Endothelial cell of umbilical vein (primary cell): ENCODE measurements around the gene IFRD2. TPM values are rescaled to one million over a fixed set of nuclear protein-coding genes. Genes with fewer than 3 reads are reported as not detected.

ENCODE experiments used
- BruUV-seq: library from RNA; stranded (reverse); fragments of 400-500 nt; replicated peaks from 2 replicates; lab custom pipeline; 2021; lab: Mats Ljungman, UMichigan
- CTCF ChIA-PET: fragments of 300-600, 350-600 bp; sonication (Branson Sonifier 250); formaldehyde crosslinking; loops from one replicate; lab custom pipeline; 2021; ENCODE audit warnings: antibody characterized with exemption, inconsistent platforms; lab: Charles Lee
- POLR2A ChIA-PET: fragments of 300-600, 350-600 bp; sonication (Branson Sonifier 250); formaldehyde crosslinking; loops from one replicate; lab custom pipeline; 2021; ENCODE audit warnings: antibody characterized with exemption, inconsistent platforms; lab: Charles Lee
- DNase-seq: peaks from one replicate; pipeline ENCODE4 v3.0.0-alpha.2; 2011; ENCODE audit warnings: low read depth, low spot score
- FAIRE-seq: peaks from 2 replicates; lab custom pipeline; 2011; peaks lifted over from hg19 to GRCh38; lab: Jason Lieb, UNC
- H2AFZ ChIP-seq: 2 replicates; pipeline ENCODE4 v1.6.0; 2012; ENCODE audit warnings: low read depth, low read length, control low read depth, inconsistent platforms
- H3K27ac ChIP-seq: 2 replicates; pipeline ENCODE4 v1.5.1; 2011; ENCODE audit warnings: low read depth, mild to moderate bottlenecking, control low read depth, low read length, moderate library complexity; ENCODE audit not compliant: insufficient read depth
- H3K27me3 ChIP-seq, 2 experiments: 2 replicates each; pipeline versions ENCODE4 v1.6.0 to v1.6.1; 2011; ENCODE audit warnings: low read length in 2 of 2, mixed read lengths in 1 of 2; ENCODE audit not compliant: control insufficient read depth in 2 of 2, insufficient read depth in 2 of 2
- H3K36me3 ChIP-seq, 2 experiments: 2 replicates in 1 of 2; 3 replicates in 1 of 2; pipeline ENCODE4 v1.5.1; 2011; ENCODE audit warnings: low read length in 2 of 2, mild to moderate bottlenecking in 1 of 2, moderate library complexity in 1 of 2; ENCODE audit not compliant: control insufficient read depth in 2 of 2, insufficient read depth in 2 of 2; ENCODE audit errors: extremely low read depth in 1 of 2
- H3K4me1 ChIP-seq: 3 replicates; pipeline ENCODE4 v1.5.1; 2011; ENCODE audit warnings: mild to moderate bottlenecking, low read length; ENCODE audit not compliant: control insufficient read depth, insufficient read depth; ENCODE audit errors: extremely low read depth
- H3K4me2 ChIP-seq: 2 replicates; pipeline ENCODE4 v1.6.1; 2011; ENCODE audit warnings: low read length, control low read depth, mixed read lengths; ENCODE audit not compliant: insufficient read depth
- H3K4me3 ChIP-seq, 3 experiments: fragments of 200-600 bp in 1 of 3; sonication (generic), shearing (Covaris generic) in 1 of 3; replicated peaks in 1 of 3; 2 replicates each; pipeline ENCODE4 v1.5.1; 2011 to 2016; ENCODE audit warnings: control low read depth in 3 of 3, low read length in 3 of 3, mild to moderate bottlenecking in 2 of 3, inconsistent platforms in 1 of 3, low read depth in 1 of 3, moderate library complexity in 1 of 3; ENCODE audit not compliant: insufficient read depth in 1 of 3
- H3K79me2 ChIP-seq: 2 replicates; pipeline ENCODE4 v1.6.0; 2012; ENCODE audit warnings: low read length, inconsistent platforms; ENCODE audit not compliant: control insufficient read depth, insufficient read depth
- H3K9ac ChIP-seq: replicated peaks from 2 replicates; pipeline ENCODE3; 2011; ENCODE audit warnings: low read length, control low read depth; ENCODE audit not compliant: insufficient read depth; ENCODE audit errors: extremely low read depth
- H3K9me1 ChIP-seq: replicated peaks from 3 replicates; pipeline ENCODE4 v1.6.0; 2011; ENCODE audit warnings: mild to moderate bottlenecking, low read length; ENCODE audit not compliant: control insufficient read depth, insufficient read depth; ENCODE audit errors: extremely low read depth
- H3K9me3 ChIP-seq: replicated peaks from 2 replicates; pipeline ENCODE4 v1.5.1; 2012; ENCODE audit warnings: low read length, inconsistent platforms; ENCODE audit not compliant: control insufficient read depth, insufficient read depth
- H4K20me1 ChIP-seq: replicated peaks from 2 replicates; pipeline ENCODE3; 2011; ENCODE audit warnings: mild to moderate bottlenecking, low read length; ENCODE audit not compliant: control insufficient read depth, insufficient read depth; ENCODE audit errors: extremely low read depth
- FOS ChIP-seq: IDR thresholded peaks from 2 replicates; pipeline ENCODE4 v1.6.1; 2011; ENCODE audit warnings: mild to moderate bottlenecking, low read length, moderate library complexity, borderline replicate concordance; ENCODE audit not compliant: insufficient read depth
- JUN ChIP-seq: IDR thresholded peaks from 2 replicates; pipeline ENCODE4 v1.6.1; 2011; ENCODE audit warnings: borderline replicate concordance, low read depth; ENCODE audit not compliant: insufficient read length, insufficient read depth
- MYC ChIP-seq: IDR thresholded peaks from one replicate; pipeline ENCODE4 v1.6.1; 2011; ENCODE audit warnings: mild to moderate bottlenecking, low read depth, low read length
- POLR2AphosphoS5 ChIP-seq: IDR thresholded peaks from 2 replicates; pipeline ENCODE4 v1.6.1; 2012; ENCODE audit warnings: low read depth, mild to moderate bottlenecking, control low read depth, low read length, moderate library complexity; ENCODE audit not compliant: insufficient read depth
- dilution Hi-C: fragments of 300-500 bp; cut with MboI; formaldehyde crosslinking; loops from one replicate; pipeline ENCODE4 v1.15.0; 2019; ENCODE audit warnings: low sequenced_read_pairs; ENCODE audit not compliant: extremely low pct_ligation_motif_present
- intact Hi-C: fragments of 100-400 bp; cut with micrococcal nuclease; formaldehyde crosslinking; loops from one replicate; pipeline ENCODE4 v1.10.0; 2022
- polyA plus RNA-seq, 4 experiments: library from polyadenylated mRNA; depleted of rRNA in 3 of 4; stranded (reverse) in 3 of 4; unstranded in 1 of 4; fragments of >200 nt; gene quantifications; 2 replicates each; pipeline versions ENCODE4 v1.2.1 to v1.2.3, GENCODE V29; 2011 to 2012; ENCODE audit warnings: missing spikeins in 1 of 4
- total RNA-seq: library from RNA; stranded (reverse); gene quantifications from 2 replicates; pipeline ENCODE4 v1.2.3, GENCODE V29; 2021
- TF ChIP-seq, protein P1 (sequence below), 2 donors: IDR thresholded peaks; 1 replicate in 1 of 2; 2 replicates in 1 of 2; pipeline ENCODE4 v1.5.1; 2011; ENCODE audit warnings: low read length in 2 of 2, mild to moderate bottlenecking in 2 of 2, moderate library complexity in 2 of 2, control low read depth in 1 of 2, inconsistent platforms in 1 of 2, low read depth in 1 of 2; ENCODE audit not compliant: insufficient read depth in 1 of 2; ENCODE audit errors: extremely low read depth in 1 of 2

IFRD2 gene
- total and polyA plus RNA-seq, 2 donors (not counting 3 experiments of a cell fraction or from before 2014, with no cell fraction given) = 99.4 to 111 TPM

DNA sequence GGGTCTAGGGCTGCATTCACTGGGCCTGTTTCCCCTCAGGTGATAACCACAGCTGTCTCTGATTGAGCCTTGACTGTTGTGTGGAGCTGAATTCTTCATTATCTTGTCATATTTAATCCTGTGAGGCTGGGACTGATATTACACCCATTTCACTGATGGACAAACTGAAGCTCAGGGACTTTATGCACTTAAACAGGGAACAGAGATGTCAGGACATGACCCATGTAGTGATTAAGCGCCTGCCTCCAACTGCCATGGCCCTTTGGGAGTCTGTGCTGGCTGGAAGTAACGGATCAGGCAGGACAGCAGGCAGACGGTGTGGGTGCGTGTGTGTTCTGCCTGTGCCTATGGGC lies 48.7 kb downstream of the IFRD2 start:
- intact Hi-C loops (loop anchor here (2.0 kb wide), 1 partner anchor 55 kb away; the partner anchor contains the start of genes HYAL3 and NAA80), dilution Hi-C loops (loop anchor here (5.0 kb wide), 1 partner anchor 61 kb away; no protein-coding TSS in a partner anchor)
- H3K79me2 ChIP-seq = peaks cover 91% of the 10 kb centered on the region
- H3K4me3 ChIP-seq = no peak overlapping the region
- POLR2A ChIA-PET = interaction anchor here (0.5 to 1.5 kb wide), 8 partner anchors 8 to 281 kb away, joined by 3 to 12 read pairs (median 4); no protein-coding TSS in a partner anchor
- H2AFZ ChIP-seq = no peak overlapping the region
- DNase-seq = no peak
- FAIRE-seq = no peak
- peak overlapping the region; percentile 97 for H3K27ac ChIP-seq
- H3K9ac ChIP-seq = peak overlapping the region; percentile 76
- no peak for TF ChIP-seq MYC
- no peaks in the 10 kb centered on the region for H3K9me3 ChIP-seq
- H3K36me3 ChIP-seq = peaks cover 5 to 26% of the 10 kb centered on the region in 2 experiments
- no peaks in the 10 kb centered on the region for H4K20me1 ChIP-seq
- BruUV-seq = TSS peak; percentile 53
- CTCF ChIA-PET = interaction anchor here (1.2 to 5.6 kb wide), 10 partner anchors 8 to 81 kb away, joined by 3 to 54 read pairs (median 5); partner anchors contain the start of gene GNAI2
- no peaks in the 10 kb centered on the region for H3K27me3 ChIP-seq
- peak overlapping the region; percentile 63 for H3K4me2 ChIP-seq
- no peaks in the 10 kb centered on the region for H3K9me1 ChIP-seq
- peaks cover 95% of the 10 kb centered on the region for H3K4me1 ChIP-seq

DNA sequence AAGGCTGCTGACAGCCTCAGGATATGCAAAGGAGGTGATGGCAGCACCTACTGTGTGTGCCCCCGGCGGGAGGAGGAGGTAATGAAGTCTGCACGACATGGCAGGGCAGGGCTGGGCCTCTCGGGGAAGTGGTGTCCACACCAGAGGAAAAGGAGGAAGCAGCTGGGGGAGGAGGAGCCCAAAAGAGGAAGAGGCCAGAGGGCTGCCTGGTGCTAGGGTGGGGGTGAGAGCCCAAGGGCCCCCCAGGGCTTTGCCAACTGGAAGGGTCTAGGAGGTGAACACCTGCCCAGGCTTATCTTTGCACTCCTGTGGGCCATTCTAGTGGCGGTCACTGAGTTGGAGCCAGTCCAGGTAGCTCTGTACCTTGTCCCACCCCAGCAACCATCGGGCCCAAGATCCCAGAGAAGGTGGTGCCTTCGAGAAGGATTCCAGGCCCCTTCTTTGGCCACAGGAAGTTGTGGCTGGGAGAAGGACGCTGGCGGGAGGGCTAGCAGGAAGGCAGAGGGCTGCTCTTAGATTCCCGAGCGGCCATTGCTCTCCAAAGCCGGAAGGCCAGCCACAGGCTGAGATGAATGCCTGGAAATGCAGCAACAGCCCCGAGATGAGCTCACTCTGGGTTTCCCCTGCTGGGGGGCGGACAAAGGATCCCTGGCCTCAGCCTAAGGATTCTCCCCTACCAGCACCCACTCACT lies 49.2 kb downstream of the IFRD2 start:
- H2AFZ ChIP-seq = no peak overlapping the region
- H3K27ac ChIP-seq = peak overlapping the region; percentile 97
- TF ChIP-seq FOS = peak; percentile 24
- TF ChIP-seq, protein P1, sequence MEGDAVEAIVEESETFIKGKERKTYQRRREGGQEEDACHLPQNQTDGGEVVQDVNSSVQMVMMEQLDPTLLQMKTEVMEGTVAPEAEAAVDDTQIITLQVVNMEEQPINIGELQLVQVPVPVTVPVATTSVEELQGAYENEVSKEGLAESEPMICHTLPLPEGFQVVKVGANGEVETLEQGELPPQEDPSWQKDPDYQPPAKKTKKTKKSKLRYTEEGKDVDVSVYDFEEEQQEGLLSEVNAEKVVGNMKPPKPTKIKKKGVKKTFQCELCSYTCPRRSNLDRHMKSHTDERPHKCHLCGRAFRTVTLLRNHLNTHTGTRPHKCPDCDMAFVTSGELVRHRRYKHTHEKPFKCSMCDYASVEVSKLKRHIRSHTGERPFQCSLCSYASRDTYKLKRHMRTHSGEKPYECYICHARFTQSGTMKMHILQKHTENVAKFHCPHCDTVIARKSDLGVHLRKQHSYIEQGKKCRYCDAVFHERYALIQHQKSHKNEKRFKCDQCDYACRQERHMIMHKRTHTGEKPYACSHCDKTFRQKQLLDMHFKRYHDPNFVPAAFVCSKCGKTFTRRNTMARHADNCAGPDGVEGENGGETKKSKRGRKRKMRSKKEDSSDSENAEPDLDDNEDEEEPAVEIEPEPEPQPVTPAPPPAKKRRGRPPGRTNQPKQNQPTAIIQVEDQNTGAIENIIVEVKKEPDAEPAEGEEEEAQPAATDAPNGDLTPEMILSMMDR (IDR thresholded peaks at IDR 0.05; ENCODE audit: extremely low read depth in 1 of 2, insufficient read depth in 1 of 2, low read depth in 1 of 2, low read length in 2 of 2) = no peak
- no peak for TF ChIP-seq MYC
- TF ChIP-seq POLR2AphosphoS5 = peak; percentile 68
- TF ChIP-seq JUN = peak; percentile 63
- H3K9ac ChIP-seq = peak overlapping the region; percentile 76
- peak overlapping the region; percentile 63 for H3K4me2 ChIP-seq
- intact Hi-C loops (loop anchor here (2.0 kb wide), 1 partner anchor 56 kb away; the partner anchor contains the start of genes HYAL3 and NAA80), dilution Hi-C loops (loop anchor here (5.0 kb wide), 1 partner anchor 61 kb away; no protein-coding TSS in a partner anchor)
- FAIRE-seq = peak; percentile 99
- peak; percentile 93 for DNase-seq
- H3K79me2 ChIP-seq = peaks cover 91% of the 10 kb centered on the region
- H3K9me3 ChIP-seq = no peaks in the 10 kb centered on the region
- no peaks in the 10 kb centered on the region for H4K20me1 ChIP-seq
- peaks cover 6 to 26% of the 10 kb centered on the region in 2 experiments for H3K36me3 ChIP-seq
- ChIA-PET POLR2A (interaction anchor here (0.6 to 1.5 kb wide), 6 partner anchors 8 to 79 kb away, joined by 3 to 11 read pairs (median 4); no protein-coding TSS in a partner anchor), CTCF (interaction anchor here (0.6 to 5.6 kb wide), 12 partner anchors 8 to 104 kb away, joined by 3 to 54 read pairs (median 4); partner anchors contain the start of gene GNAI2)
- H3K4me1 ChIP-seq = peaks cover 94% of the 10 kb centered on the region
- H3K4me3 ChIP-seq = peak overlapping the region in 1 of 3 experiments; percentile 11
- no TSS peak for BruUV-seq
- no peaks in the 10 kb centered on the region for H3K27me3 ChIP-seq
- H3K9me1 ChIP-seq = no peaks in the 10 kb centered on the region
